Natural killer cell (primary cell): ENCODE data around the gene TERB1. TPM values are rescaled to one million over a fixed set of nuclear protein-coding genes. Genes with fewer than 3 reads are reported as not detected.

ENCODE experiments used
- ATAC-seq, 3 donors: fragments of 150-1000 bp in 2 of 3; fragments of 200-7000 bp in 1 of 3; cut with Tn5 transposase; 1 replicate in 1 of 3; 2 replicates in 2 of 3; pipeline ENCODE4 v1.10.0; 2021; ENCODE audit warnings: mild to moderate bottlenecking in 2 of 3, moderate library complexity in 2 of 3
- DNase-seq, 2 donors: peaks; one replicate each; pipeline versions ENCODE4 v3.0.0 to v3.0.0-alpha.2; 2013 to 2021; ENCODE audit warnings: mixed read lengths in 1 of 2
- H3K27ac ChIP-seq: one replicate; pipeline ENCODE4 v1.5.1; 2013; ENCODE audit warnings: mild to moderate bottlenecking, low read length
- H3K27me3 ChIP-seq: one replicate; pipeline ENCODE4 v1.6.1; 2013; ENCODE audit warnings: low read length; ENCODE audit not compliant: control insufficient read depth, insufficient read depth
- H3K36me3 ChIP-seq: one replicate; pipeline ENCODE4 v1.6.1; 2013; ENCODE audit warnings: low read length; ENCODE audit not compliant: control insufficient read depth, insufficient read depth
- H3K4me1 ChIP-seq: one replicate; pipeline ENCODE4 v1.6.1; 2013; ENCODE audit warnings: low read length; ENCODE audit not compliant: control insufficient read depth, insufficient read depth
- H3K4me3 ChIP-seq: one replicate; pipeline ENCODE4 v1.5.1; 2013; ENCODE audit warnings: low read length
- H3K9me3 ChIP-seq: one replicate; pipeline ENCODE4 v1.6.1; 2013; ENCODE audit warnings: low read length; ENCODE audit not compliant: control insufficient read depth, insufficient read depth
- H3K27ac Mint-ChIP-seq, 2 donors: one replicate each; pipeline ENCODE4 v1.8.0; 2022; ENCODE audit warnings: mild to moderate bottlenecking in 2 of 2, mixed read lengths in 2 of 2, moderate library complexity in 1 of 2
- H3K27me3 Mint-ChIP-seq, 2 donors: one replicate each; pipeline ENCODE4 v1.8.0; 2022; ENCODE audit warnings: low read depth in 2 of 2, mixed read lengths in 2 of 2
- H3K36me3 Mint-ChIP-seq: one replicate; pipeline ENCODE4 v1.8.0; 2022; ENCODE audit warnings: mixed read lengths
- H3K4me1 Mint-ChIP-seq, 2 donors: one replicate each; pipeline ENCODE4 v1.8.0; 2022; ENCODE audit warnings: mixed read lengths in 2 of 2
- H3K4me3 Mint-ChIP-seq: one replicate; pipeline ENCODE4 v1.8.0; 2022; ENCODE audit warnings: mild to moderate bottlenecking, moderate library complexity, mixed read lengths
- H3K9me3 Mint-ChIP-seq, 2 donors: one replicate each; pipeline ENCODE4 v1.8.0; 2022; ENCODE audit warnings: mixed read lengths in 2 of 2
- CTCF ChIP-seq: fragments of 200-600 bp; IDR thresholded peaks from one replicate; pipeline ENCODE4 v1.8.0; 2022; ENCODE audit warnings: antibody characterized with exemption
- WGBS: methylation state at CpG from one replicate; pipeline ENCODE4 v1.1.7; 2013; ENCODE audit warnings: missing lambda C conversion rate; ENCODE audit not compliant: insufficient coverage; 5-methylcytosine and 5-hydroxymethylcytosine counted together
- intact Hi-C: fragments of 100-400 bp; cut with micrococcal nuclease; formaldehyde crosslinking; loops from one replicate; pipeline ENCODE4 v1.14.2; 2022
- total RNA-seq, 4 donors: library from RNA; stranded (reverse); fragments of 120-200 nt in 1 of 4; gene quantifications; one replicate each; pipeline versions ENCODE4 v1.2.3 to v1.2.4, GENCODE V29; 2013 to 2022

Gene TERB1
- total RNA-seq, 3 donors from 2014 or later (not counting 1 experiment from before 2014, with no cell fraction given) = 0.33 to 1.0 (median 0.66) TPM

GRCh38 chr16:66774981-66775380 lies 26.4 kb downstream of the TERB1 start:
- no peaks in the 10 kb centered on the region for H3K9me3 ChIP-seq
- WGBS = 80% methylated on average over 2 of the region's 2 CpGs
- no peaks in the 10 kb centered on the region for H3K27me3 Mint-ChIP-seq
- DNase-seq (no peak), ATAC-seq (no peak)
- no peaks in the 10 kb centered on the region for H3K36me3 ChIP-seq
- no peaks in the 10 kb centered on the region for H3K4me1 ChIP-seq
- H3K27me3 ChIP-seq = no peaks in the 10 kb centered on the region
- H3K27ac Mint-ChIP-seq = no peak overlapping the region
- H3K4me3 ChIP-seq = no peak overlapping the region
- no peaks in the 10 kb centered on the region for H3K36me3 Mint-ChIP-seq
- intact Hi-C loops = no loop called here
- no peaks in the 10 kb centered on the region for H3K4me1 Mint-ChIP-seq
- H3K4me3 Mint-ChIP-seq = no peak overlapping the region
- H3K9me3 Mint-ChIP-seq = no peaks in the 10 kb centered on the region
- TF ChIP-seq CTCF = no peak
- no peak overlapping the region for H3K27ac ChIP-seq

- no peaks in the 10 kb centered on the region for H3K9me3 Mint-ChIP-seq
- no peak overlapping the region for H3K4me3 Mint-ChIP-seq
- no peak for TF ChIP-seq CTCF
- H3K27ac ChIP-seq = no peak overlapping the region
- H3K36me3 ChIP-seq = no peaks in the 10 kb centered on the region
- intact Hi-C loops = no loop called here
- H3K4me1 ChIP-seq = no peaks in the 10 kb centered on the region
- ATAC-seq (no peak), DNase-seq (no peak)
- no peaks in the 10 kb centered on the region for H3K27me3 ChIP-seq
- no peaks in the 10 kb centered on the region for H3K9me3 ChIP-seq
- no peak overlapping the region for H3K27ac Mint-ChIP-seq
- peaks cover 1 to 2% of the 10 kb centered on the region in 2 donors for H3K27me3 Mint-ChIP-seq
- no peaks in the 10 kb centered on the region for H3K4me1 Mint-ChIP-seq
- no peak overlapping the region for H3K4me3 ChIP-seq
- H3K36me3 Mint-ChIP-seq = no peaks in the 10 kb centered on the region
These were observed 43.3 kb downstream of the TERB1 start for GRCh38 chr16:66758086-66758485.

- H3K36me3 Mint-ChIP-seq = no peaks in the 10 kb centered on the region
- Histone ChIP-seq H3K27ac (no peak overlapping the region), H3K27me3 (no peaks in the 10 kb centered on the region), H3K4me1 (peaks cover 17% of the 10 kb centered on the region), H3K36me3 (no peaks in the 10 kb centered on the region), H3K9me3 (no peaks in the 10 kb centered on the region), H3K4me3 (no peak overlapping the region)
- peaks cover 17 to 18% of the 10 kb centered on the region in 2 donors for H3K4me1 Mint-ChIP-seq
- H3K4me3 Mint-ChIP-seq = no peak overlapping the region
- TF ChIP-seq CTCF = no peak
- intact Hi-C loops = no loop called here
- ATAC-seq = no peak
- no peaks in the 10 kb centered on the region for H3K9me3 Mint-ChIP-seq
- no peak for DNase-seq
- H3K27ac Mint-ChIP-seq = no peak overlapping the region
- H3K27me3 Mint-ChIP-seq = peaks cover 6 to 11% of the 10 kb centered on the region in 2 donors
- WGBS = 47% methylated on average over 2 of the region's 3 CpGs
These were observed 46.6 kb downstream of the TERB1 start for GRCh38 chr16:66754819-66755218.

GRCh38 chr16:66754211-66754610 lies 47.2 kb downstream of the TERB1 start:
- Histone ChIP-seq H3K4me3 (no peak overlapping the region), H3K27ac (no peak overlapping the region), H3K27me3 (no peaks in the 10 kb centered on the region), H3K4me1 (peaks cover 19% of the 10 kb centered on the region), H3K36me3 (no peaks in the 10 kb centered on the region), H3K9me3 (no peaks in the 10 kb centered on the region)
- Mint-ChIP-seq H3K27ac (no peak overlapping the region), H3K4me1 (peaks cover 23 to 24% of the 10 kb centered on the region in 2 donors), H3K4me3 (no peak overlapping the region), H3K36me3 (no peaks in the 10 kb centered on the region), H3K27me3 (peaks cover 6 to 11% of the 10 kb centered on the region in 2 donors), H3K9me3 (no peaks in the 10 kb centered on the region)
- TF ChIP-seq CTCF = no peak
- DNase-seq = no peak
- 100% methylated on average over 2 of the region's 2 CpGs for WGBS
- no peak for ATAC-seq
- intact Hi-C loops = no loop called here
